Liver (tissue), 9 donors: Measurements from ENCODE around the gene TNS1. TPM values are rescaled to one million over a fixed set of nuclear protein-coding genes. Genes with fewer than 3 reads are reported as not detected.

Experiments used
- DNase-seq: peaks from one replicate; pipeline ENCODE4 v3.0.0-alpha.2; 2017; ENCODE audit warnings: low spot score
- H3K27ac ChIP-seq, 2 donors: one replicate each; pipeline ENCODE4 v1.7.0; 2013; ENCODE audit warnings: inconsistent platforms in 2 of 2, low read length in 2 of 2, control low read depth in 1 of 2, low read depth in 1 of 2, mild to moderate bottlenecking in 1 of 2
- H3K27me3 ChIP-seq, 4 donors: one replicate each; pipeline versions ENCODE4 v1.6.1 to v1.7.0; 2013; ENCODE audit warnings: low read length in 3 of 4, inconsistent platforms in 1 of 4, mild to moderate bottlenecking in 1 of 4, moderate library complexity in 1 of 4; ENCODE audit not compliant: control insufficient read depth in 4 of 4, insufficient read depth in 4 of 4
- H3K36me3 ChIP-seq, 4 donors: one replicate each; pipeline versions ENCODE4 v1.6.1 to v1.7.0; 2013; ENCODE audit warnings: low read length in 3 of 4, mild to moderate bottlenecking in 3 of 4, low read depth in 1 of 4, moderate library complexity in 1 of 4; ENCODE audit not compliant: control insufficient read depth in 4 of 4, insufficient read depth in 3 of 4
- H3K4me1 ChIP-seq, 4 donors: one replicate each; pipeline versions ENCODE4 v1.6.1 to v1.7.0; 2013; ENCODE audit warnings: low read length in 3 of 4, mild to moderate bottlenecking in 3 of 4, moderate library complexity in 1 of 4; ENCODE audit not compliant: control insufficient read depth in 4 of 4, insufficient read depth in 4 of 4
- H3K4me3 ChIP-seq, 3 donors: one replicate each; pipeline versions ENCODE4 v1.6.1 to v1.7.0; 2013; ENCODE audit warnings: low read length in 3 of 3, control low read depth in 1 of 3, low read depth in 1 of 3, mild to moderate bottlenecking in 1 of 3
- H3K9ac ChIP-seq, 2 donors: one replicate each; pipeline ENCODE4 v1.7.0; 2013; ENCODE audit warnings: low read length in 2 of 2, mild to moderate bottlenecking in 2 of 2, moderate library complexity in 2 of 2, control low read depth in 1 of 2, low read depth in 1 of 2
- H3K9me3 ChIP-seq, 4 donors: one replicate each; pipeline versions ENCODE4 v1.6.1 to v1.7.0; 2013; ENCODE audit warnings: low read length in 3 of 4; ENCODE audit not compliant: control insufficient read depth in 4 of 4
- EGR1 ChIP-seq, 2 donors: IDR thresholded peaks; 2 replicates each; pipeline ENCODE4 v1.6.1; 2016 to 2018; ENCODE audit warnings: antibody characterized with exemption in 2 of 2, low read depth in 2 of 2
- FOXA1 ChIP-seq: IDR thresholded peaks from 2 replicates; pipeline ENCODE4 v1.6.1; 2016; ENCODE audit warnings: antibody characterized with exemption
- FOXA2 ChIP-seq: IDR thresholded peaks from 2 replicates; pipeline ENCODE4 v1.6.1; 2016; ENCODE audit warnings: antibody characterized with exemption
- GABPA ChIP-seq, 2 donors: IDR thresholded peaks in 1 of 2; conservative IDR thresholded peaks in 1 of 2; 2 replicates each; pipeline ENCODE4 v1.6.1; 2016; ENCODE audit warnings: antibody characterized with exemption in 2 of 2, mild to moderate bottlenecking in 1 of 2, moderate library complexity in 1 of 2
- HNF4A ChIP-seq, 2 donors: conservative IDR thresholded peaks; 2 replicates each; pipeline ENCODE4 v1.6.1; 2016; ENCODE audit warnings: antibody characterized with exemption in 2 of 2, mild to moderate bottlenecking in 2 of 2
- HNF4G ChIP-seq: IDR thresholded peaks from 2 replicates; pipeline ENCODE4 v1.6.1; 2016; ENCODE audit warnings: antibody characterized with exemption
- JUND ChIP-seq, 2 donors: IDR thresholded peaks; 2 replicates each; pipeline ENCODE4 v1.6.1; 2016; ENCODE audit warnings: antibody characterized with exemption in 2 of 2
- NR2F2 ChIP-seq: IDR thresholded peaks from 2 replicates; pipeline ENCODE4 v1.6.1; 2016; ENCODE audit warnings: antibody characterized with exemption
- RAD21 ChIP-seq, 2 donors: IDR thresholded peaks; 2 replicates each; pipeline ENCODE4 v1.6.1; 2016; ENCODE audit warnings: antibody characterized with exemption in 2 of 2, mild to moderate bottlenecking in 2 of 2
- RXRA ChIP-seq, 2 donors: IDR thresholded peaks; 2 replicates each; pipeline ENCODE4 v1.6.1; 2017 to 2018; ENCODE audit warnings: antibody characterized with exemption in 2 of 2, mild to moderate bottlenecking in 1 of 2
- SP1 ChIP-seq: IDR thresholded peaks from 2 replicates; pipeline ENCODE4 v1.6.1; 2018; ENCODE audit warnings: antibody characterized with exemption, mild to moderate bottlenecking
- TAF1 ChIP-seq: conservative IDR thresholded peaks from 2 replicates; pipeline ENCODE4 v1.6.1; 2016; ENCODE audit warnings: antibody characterized with exemption, mild to moderate bottlenecking
- YY1 ChIP-seq: IDR thresholded peaks from 2 replicates; pipeline ENCODE4 v1.6.1; 2016; ENCODE audit warnings: antibody characterized with exemption, mild to moderate bottlenecking
- WGBS: extraction: QIAGEN DNeasy Blood & Tissue Kit; methylation state at CpG from one replicate; pipeline ENCODE4 v1.1.7; 2013; 5-methylcytosine and 5-hydroxymethylcytosine counted together
- polyA plus RNA-seq, 2 donors: library from polyadenylated mRNA; stranded (reverse) in 1 of 2; unstranded in 1 of 2; fragments of 200-250 nt in 1 of 2; fragments of >200 nt in 1 of 2; fragmentation: Nextera tagmentation in 1 of 2; extraction: Ambion mirVana in 1 of 2; gene quantifications; one replicate each; pipeline versions ENCODE4 v1.2.1 to v1.2.3, GENCODE V29; 2013 to 2015
- total RNA-seq, 2 donors: library from RNA; depleted of rRNA; stranded (reverse); fragments of >200 nt; gene quantifications; one replicate each; pipeline ENCODE4 v1.2.3, GENCODE V29; 2014
- TF ChIP-seq, protein P1 (sequence below): IDR thresholded peaks from 2 replicates; pipeline ENCODE4 v1.6.1; 2016; ENCODE audit warnings: antibody characterized with exemption
- TF ChIP-seq, protein P2 (sequence below): IDR thresholded peaks from 2 replicates; pipeline ENCODE4 v1.6.1; 2016; ENCODE audit warnings: antibody characterized with exemption
- TF ChIP-seq, protein P3 (sequence below): IDR thresholded peaks from 2 replicates; pipeline ENCODE4 v1.6.1; 2016; ENCODE audit warnings: antibody characterized with exemption
- TF ChIP-seq, protein P4 (sequence below): IDR thresholded peaks from 2 replicates; pipeline ENCODE4 v1.6.1; 2016; ENCODE audit warnings: antibody characterized with exemption, mild to moderate bottlenecking
- TF ChIP-seq, protein P5 (sequence below): fragments of 150-350 bp; IDR thresholded peaks from 2 replicates; pipeline ENCODE4 v1.5.1; 2017; ENCODE audit warnings: improper control_type of control experiment, low read depth, low read length; ENCODE audit not compliant: missing input control
- donor health status: healthy.
- donor health status: healthy.
- donor health status: healthy.
- donor health status: healthy.
- donor health status: healthy.

The TNS1 gene
- total and polyA plus RNA-seq, 4 donors, result 16.3 to 128 (median 57.3) TPM

DNA sequence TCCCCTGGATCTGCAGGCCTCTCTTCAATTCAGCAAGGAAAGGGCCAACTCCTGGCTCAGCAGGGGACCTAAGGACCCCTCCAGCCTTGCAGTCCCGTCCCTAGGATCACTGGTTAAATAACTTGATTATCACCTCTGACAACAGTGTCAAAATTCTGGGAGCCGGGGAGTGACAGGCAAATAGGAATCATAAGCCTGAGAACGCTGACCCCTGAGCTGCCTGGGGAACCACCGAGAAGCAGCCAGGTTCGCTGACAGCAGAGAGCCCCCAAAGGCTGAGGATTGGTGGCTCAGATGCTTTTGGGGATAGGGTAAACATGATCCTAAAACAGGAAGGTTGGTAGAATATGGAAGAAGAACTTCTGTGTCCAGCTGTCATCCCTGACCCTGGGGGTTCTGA lies 17.5 kb upstream of the TNS1 start:
- Histone ChIP-seq H3K4me1 (peaks cover 0 to 10% (median 5%) of the 10 kb centered on the region in 4 donors), H3K36me3 (no peaks in the 10 kb centered on the region), H3K4me3 (no peak overlapping the region), H3K9ac (no peak overlapping the region), H3K27ac (no peak overlapping the region), H3K9me3 (no peaks in the 10 kb centered on the region), H3K27me3 (no peaks in the 10 kb centered on the region)
- no peak for TF ChIP-seq HNF4A (conservative IDR thresholded peaks at IDR 0.05)
- TF ChIP-seq FOXA1, result no peak
- no peak for TF ChIP-seq TAF1
- TF ChIP-seq JUND (IDR thresholded peaks at IDR 0.05), result no peak
- TF ChIP-seq RAD21 (IDR thresholded peaks at IDR 0.05), result no peak
- TF ChIP-seq YY1, result no peak
- TF ChIP-seq, protein P1, sequence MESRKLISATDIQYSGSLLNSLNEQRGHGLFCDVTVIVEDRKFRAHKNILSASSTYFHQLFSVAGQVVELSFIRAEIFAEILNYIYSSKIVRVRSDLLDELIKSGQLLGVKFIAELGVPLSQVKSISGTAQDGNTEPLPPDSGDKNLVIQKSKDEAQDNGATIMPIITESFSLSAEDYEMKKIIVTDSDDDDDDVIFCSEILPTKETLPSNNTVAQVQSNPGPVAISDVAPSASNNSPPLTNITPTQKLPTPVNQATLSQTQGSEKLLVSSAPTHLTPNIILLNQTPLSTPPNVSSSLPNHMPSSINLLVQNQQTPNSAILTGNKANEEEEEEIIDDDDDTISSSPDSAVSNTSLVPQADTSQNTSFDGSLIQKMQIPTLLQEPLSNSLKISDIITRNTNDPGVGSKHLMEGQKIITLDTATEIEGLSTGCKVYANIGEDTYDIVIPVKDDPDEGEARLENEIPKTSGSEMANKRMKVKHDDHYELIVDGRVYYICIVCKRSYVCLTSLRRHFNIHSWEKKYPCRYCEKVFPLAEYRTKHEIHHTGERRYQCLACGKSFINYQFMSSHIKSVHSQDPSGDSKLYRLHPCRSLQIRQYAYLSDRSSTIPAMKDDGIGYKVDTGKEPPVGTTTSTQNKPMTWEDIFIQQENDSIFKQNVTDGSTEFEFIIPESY, result no peak
- TF ChIP-seq EGR1 (IDR thresholded peaks at IDR 0.05; ENCODE audit: low read depth in 2 of 2), result no peak
- no peak for TF ChIP-seq NR2F2
- no peak for TF ChIP-seq GABPA (IDR thresholded peaks at IDR 0.05 in 1 of 2, conservative IDR thresholded peaks at IDR 0.05 in 1 of 2)
- TF ChIP-seq, protein P2, sequence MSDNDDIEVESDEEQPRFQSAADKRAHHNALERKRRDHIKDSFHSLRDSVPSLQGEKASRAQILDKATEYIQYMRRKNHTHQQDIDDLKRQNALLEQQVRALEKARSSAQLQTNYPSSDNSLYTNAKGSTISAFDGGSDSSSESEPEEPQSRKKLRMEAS, result no peak
- TF ChIP-seq, protein P3, sequence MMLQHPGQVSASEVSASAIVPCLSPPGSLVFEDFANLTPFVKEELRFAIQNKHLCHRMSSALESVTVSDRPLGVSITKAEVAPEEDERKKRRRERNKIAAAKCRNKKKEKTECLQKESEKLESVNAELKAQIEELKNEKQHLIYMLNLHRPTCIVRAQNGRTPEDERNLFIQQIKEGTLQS, result no peak
- no peak for TF ChIP-seq HNF4G
- TF ChIP-seq SP1, result no peak
- no peak for TF ChIP-seq RXRA (IDR thresholded peaks at IDR 0.05)
- TF ChIP-seq FOXA2, result no peak
- TF ChIP-seq, protein P4, sequence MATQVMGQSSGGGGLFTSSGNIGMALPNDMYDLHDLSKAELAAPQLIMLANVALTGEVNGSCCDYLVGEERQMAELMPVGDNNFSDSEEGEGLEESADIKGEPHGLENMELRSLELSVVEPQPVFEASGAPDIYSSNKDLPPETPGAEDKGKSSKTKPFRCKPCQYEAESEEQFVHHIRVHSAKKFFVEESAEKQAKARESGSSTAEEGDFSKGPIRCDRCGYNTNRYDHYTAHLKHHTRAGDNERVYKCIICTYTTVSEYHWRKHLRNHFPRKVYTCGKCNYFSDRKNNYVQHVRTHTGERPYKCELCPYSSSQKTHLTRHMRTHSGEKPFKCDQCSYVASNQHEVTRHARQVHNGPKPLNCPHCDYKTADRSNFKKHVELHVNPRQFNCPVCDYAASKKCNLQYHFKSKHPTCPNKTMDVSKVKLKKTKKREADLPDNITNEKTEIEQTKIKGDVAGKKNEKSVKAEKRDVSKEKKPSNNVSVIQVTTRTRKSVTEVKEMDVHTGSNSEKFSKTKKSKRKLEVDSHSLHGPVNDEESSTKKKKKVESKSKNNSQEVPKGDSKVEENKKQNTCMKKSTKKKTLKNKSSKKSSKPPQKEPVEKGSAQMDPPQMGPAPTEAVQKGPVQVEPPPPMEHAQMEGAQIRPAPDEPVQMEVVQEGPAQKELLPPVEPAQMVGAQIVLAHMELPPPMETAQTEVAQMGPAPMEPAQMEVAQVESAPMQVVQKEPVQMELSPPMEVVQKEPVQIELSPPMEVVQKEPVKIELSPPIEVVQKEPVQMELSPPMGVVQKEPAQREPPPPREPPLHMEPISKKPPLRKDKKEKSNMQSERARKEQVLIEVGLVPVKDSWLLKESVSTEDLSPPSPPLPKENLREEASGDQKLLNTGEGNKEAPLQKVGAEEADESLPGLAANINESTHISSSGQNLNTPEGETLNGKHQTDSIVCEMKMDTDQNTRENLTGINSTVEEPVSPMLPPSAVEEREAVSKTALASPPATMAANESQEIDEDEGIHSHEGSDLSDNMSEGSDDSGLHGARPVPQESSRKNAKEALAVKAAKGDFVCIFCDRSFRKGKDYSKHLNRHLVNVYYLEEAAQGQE, result no peak
- WGBS, result 97% methylated on average over 5 of the region's 5 CpGs
- DNase-seq, result no peak

DNA sequence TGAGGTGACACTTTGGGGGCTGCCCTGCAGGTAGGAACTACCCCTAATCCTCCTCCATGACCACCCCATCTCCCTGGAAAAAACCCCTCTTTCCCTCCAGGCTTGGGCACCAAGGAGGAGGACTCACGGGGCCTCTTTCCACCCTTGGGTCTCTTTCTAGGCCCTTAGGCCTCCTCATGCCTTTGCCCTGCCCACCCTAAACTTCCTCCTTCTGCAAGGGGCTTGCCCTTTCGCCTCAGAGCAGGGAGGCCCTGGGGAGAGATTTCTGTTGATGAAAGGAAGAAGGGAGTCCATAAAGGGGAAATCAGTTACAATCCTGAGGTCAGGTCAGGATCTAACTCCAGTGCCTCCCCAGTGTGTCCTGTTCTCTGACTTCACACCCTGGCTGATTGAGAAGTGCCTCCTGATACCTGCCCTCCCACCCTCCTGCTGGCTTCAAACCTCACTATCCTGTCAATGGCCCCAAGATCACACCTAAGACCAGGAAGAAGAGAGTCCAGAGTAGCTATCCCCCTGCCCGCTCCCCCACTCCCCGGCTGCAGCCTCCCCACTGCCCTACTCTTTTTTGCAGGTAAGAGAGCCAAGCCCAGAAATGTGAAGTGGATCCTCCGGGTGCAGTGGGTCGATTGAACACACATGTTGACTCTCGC lies 16.7 kb upstream of the TNS1 start:
- Histone ChIP-seq H3K36me3 (no peaks in the 10 kb centered on the region), H3K27me3 (no peaks in the 10 kb centered on the region), H3K4me3 (no peak overlapping the region), H3K9ac (no peak overlapping the region), H3K9me3 (no peaks in the 10 kb centered on the region), H3K4me1 (peaks cover 0 to 10% (median 5%) of the 10 kb centered on the region in 4 donors), H3K27ac (no peak overlapping the region)
- no peak for DNase-seq
- WGBS, result 87% methylated on average over 7 of the region's 7 CpGs
- TF ChIP-seq TAF1, result no peak
- no peak for TF ChIP-seq FOXA2
- TF ChIP-seq RAD21 (IDR thresholded peaks at IDR 0.05), result no peak
- TF ChIP-seq NR2F2, result no peak
- no peak for TF ChIP-seq HNF4A (conservative IDR thresholded peaks at IDR 0.05)
- TF ChIP-seq SP1, result no peak
- TF ChIP-seq, protein P2, result no peak
- TF ChIP-seq, protein P4, result no peak
- no peak for TF ChIP-seq EGR1 (IDR thresholded peaks at IDR 0.05; ENCODE audit: low read depth in 2 of 2)
- TF ChIP-seq GABPA (IDR thresholded peaks at IDR 0.05 in 1 of 2, conservative IDR thresholded peaks at IDR 0.05 in 1 of 2), result no peak
- no peak for TF ChIP-seq JUND (IDR thresholded peaks at IDR 0.05)
- TF ChIP-seq, protein P5, sequence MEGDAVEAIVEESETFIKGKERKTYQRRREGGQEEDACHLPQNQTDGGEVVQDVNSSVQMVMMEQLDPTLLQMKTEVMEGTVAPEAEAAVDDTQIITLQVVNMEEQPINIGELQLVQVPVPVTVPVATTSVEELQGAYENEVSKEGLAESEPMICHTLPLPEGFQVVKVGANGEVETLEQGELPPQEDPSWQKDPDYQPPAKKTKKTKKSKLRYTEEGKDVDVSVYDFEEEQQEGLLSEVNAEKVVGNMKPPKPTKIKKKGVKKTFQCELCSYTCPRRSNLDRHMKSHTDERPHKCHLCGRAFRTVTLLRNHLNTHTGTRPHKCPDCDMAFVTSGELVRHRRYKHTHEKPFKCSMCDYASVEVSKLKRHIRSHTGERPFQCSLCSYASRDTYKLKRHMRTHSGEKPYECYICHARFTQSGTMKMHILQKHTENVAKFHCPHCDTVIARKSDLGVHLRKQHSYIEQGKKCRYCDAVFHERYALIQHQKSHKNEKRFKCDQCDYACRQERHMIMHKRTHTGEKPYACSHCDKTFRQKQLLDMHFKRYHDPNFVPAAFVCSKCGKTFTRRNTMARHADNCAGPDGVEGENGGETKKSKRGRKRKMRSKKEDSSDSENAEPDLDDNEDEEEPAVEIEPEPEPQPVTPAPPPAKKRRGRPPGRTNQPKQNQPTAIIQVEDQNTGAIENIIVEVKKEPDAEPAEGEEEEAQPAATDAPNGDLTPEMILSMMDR, result no peak
